Coronary artery (tissue), 2 donors: ENCODE data around the gene TTC3.

Experiments
- DNase-seq: peaks from one replicate; pipeline ENCODE4 v3.0.0-alpha.2; 2017; ENCODE audit warnings: low spot score
- H3K27ac ChIP-seq, 2 donors: fragments of 200-600 bp; sonication (generic); one replicate each; pipeline ENCODE4 v1.5.1; 2016 to 2019
- H3K4me3 ChIP-seq: fragments of 200-600 bp; sonication (generic); 2 replicates; pipeline ENCODE4 v1.5.1; 2016; ENCODE audit warnings: mild to moderate bottlenecking, moderate library complexity
- TF ChIP-seq, protein P1 (sequence below): fragments of 200-600 bp; sonication (generic); IDR thresholded peaks from one replicate; pipeline ENCODE4 v1.5.1; 2019; ENCODE audit warnings: antibody characterized with exemption

TTC3 gene

DNA sequence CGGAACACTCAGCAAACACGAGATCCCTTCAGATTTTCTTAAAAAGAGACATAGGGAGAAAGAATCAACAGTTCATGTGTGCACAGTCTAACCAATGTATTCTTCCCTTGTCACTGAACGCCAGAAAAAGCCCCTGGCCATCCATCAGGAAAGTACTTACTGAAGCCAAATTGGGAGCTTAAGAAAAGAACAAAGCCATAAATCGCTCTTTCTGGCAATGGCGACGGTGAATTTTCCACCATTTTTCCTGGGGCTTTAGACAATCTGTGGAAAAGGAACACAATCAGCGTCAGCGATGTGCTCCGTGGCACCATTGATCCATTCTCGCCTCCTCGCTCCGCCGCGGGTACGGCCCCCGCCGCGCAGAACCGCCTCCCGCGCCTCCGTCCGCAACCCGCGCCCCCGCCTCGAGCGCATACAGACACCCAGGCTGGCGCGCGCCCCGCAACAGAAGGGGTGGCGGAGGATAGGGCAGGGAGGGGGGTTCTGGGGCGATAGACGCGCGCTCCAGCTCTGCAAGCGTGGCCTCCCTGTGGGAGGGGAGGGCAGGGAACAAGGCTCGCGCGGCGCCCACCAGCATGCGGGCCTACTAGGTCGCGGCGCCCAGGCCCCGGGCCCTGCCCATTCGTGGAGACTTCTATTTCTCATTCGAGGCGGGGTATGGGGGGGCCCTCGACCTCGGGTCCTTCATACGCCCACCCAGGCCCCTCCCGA lies 623 bp upstream of the TTC3 start:
- DNase-seq = no peak
- TF ChIP-seq, protein P1, sequence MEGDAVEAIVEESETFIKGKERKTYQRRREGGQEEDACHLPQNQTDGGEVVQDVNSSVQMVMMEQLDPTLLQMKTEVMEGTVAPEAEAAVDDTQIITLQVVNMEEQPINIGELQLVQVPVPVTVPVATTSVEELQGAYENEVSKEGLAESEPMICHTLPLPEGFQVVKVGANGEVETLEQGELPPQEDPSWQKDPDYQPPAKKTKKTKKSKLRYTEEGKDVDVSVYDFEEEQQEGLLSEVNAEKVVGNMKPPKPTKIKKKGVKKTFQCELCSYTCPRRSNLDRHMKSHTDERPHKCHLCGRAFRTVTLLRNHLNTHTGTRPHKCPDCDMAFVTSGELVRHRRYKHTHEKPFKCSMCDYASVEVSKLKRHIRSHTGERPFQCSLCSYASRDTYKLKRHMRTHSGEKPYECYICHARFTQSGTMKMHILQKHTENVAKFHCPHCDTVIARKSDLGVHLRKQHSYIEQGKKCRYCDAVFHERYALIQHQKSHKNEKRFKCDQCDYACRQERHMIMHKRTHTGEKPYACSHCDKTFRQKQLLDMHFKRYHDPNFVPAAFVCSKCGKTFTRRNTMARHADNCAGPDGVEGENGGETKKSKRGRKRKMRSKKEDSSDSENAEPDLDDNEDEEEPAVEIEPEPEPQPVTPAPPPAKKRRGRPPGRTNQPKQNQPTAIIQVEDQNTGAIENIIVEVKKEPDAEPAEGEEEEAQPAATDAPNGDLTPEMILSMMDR = no peak
- Histone ChIP-seq H3K27ac (peak overlapping the region; percentile 97 to 98), H3K4me3 (peak overlapping the region; percentile 79)

DNA sequence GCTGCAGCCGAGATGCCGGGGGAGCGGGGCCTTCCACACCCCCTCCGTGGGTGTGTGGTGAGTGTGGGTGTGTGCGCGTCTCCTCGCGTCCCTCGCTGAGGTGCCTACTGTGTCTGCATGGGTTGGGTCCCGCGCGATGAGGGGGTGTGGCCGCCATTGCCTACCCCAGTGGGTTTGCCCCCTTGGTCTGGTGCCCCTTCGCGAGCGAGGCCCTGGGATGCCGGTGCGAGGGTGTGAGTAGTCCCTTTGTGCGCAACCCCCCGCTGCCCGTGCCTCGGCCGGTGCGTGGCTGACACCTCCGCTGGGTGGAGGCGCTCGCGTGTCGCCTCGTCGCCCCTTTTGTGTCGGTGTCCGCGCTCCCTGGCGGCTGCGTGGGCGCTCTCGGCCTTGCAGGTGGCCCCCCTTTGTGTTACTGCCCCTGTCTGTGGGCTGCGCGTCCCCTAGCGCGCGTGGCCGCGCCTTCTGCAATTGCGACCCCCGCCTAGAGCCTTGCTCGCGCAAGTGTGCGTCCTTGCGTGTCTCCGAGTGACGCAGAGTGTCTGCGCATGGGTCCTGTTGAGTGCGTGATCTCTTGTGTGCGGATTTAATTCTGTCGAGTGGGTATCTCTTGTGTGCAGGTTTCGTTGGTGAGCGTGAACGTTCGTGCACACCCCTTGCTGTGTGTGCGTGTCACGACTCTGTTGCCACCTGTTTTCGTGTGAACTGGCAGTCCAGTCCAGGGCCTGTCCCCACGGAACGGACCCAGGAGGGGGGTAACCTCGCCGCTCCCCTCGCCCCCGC lies 553 bp downstream of the TTC3 start:
- DNase-seq = peak; percentile 86
- peak overlapping the region; percentile 79 for H3K4me3 ChIP-seq
- H3K27ac ChIP-seq = peak overlapping the region; percentile 97 to 98
- TF ChIP-seq, protein P1 = no peak

DNA sequence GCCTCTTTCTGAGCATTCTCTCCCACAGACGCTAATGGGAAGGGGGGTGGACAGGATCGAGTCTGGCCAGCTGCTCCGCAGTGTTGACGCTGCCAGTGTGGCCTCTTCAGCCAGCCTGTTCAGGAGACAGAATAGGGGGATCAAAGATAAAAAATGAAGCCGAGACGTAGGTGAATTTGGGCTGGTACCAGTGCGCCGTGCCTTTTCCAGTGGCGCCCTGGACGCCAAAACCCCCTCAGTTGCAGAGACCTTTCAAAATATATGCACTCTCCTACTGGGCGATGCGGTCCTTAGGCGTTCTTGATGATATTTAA lies 1.1 kb downstream of the TTC3 start:
- H3K27ac ChIP-seq = peak overlapping the region; percentile 97 to 98
- H3K4me3 ChIP-seq = peak overlapping the region; percentile 79
- TF ChIP-seq, protein P1 = no peak
- no peak for DNase-seq

DNA sequence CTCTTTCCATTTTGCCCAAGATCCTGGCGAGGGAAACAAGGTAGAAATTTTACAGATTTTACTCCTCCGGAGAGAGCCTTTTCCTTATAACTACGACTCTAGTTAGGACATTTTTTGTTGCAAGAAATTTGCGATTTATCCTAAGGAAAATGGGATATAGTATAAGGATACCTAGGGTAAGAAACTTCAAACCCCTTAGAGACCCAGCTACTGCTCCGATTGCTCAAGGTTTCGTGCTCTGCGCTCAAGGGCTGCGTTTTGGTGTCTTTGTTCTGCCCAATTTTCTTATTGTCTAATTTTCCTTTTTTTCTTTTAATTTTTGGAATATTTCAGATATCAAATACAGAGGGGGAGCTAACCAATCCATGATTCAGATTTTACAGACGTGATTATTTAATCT lies 1.5 kb downstream of the TTC3 start:
- TF ChIP-seq, protein P1 = no peak
- Histone ChIP-seq H3K27ac (peak overlapping the region in 1 of 2 donors; percentile 97), H3K4me3 (peak overlapping the region; percentile 79)
- DNase-seq = no peak

DNA sequence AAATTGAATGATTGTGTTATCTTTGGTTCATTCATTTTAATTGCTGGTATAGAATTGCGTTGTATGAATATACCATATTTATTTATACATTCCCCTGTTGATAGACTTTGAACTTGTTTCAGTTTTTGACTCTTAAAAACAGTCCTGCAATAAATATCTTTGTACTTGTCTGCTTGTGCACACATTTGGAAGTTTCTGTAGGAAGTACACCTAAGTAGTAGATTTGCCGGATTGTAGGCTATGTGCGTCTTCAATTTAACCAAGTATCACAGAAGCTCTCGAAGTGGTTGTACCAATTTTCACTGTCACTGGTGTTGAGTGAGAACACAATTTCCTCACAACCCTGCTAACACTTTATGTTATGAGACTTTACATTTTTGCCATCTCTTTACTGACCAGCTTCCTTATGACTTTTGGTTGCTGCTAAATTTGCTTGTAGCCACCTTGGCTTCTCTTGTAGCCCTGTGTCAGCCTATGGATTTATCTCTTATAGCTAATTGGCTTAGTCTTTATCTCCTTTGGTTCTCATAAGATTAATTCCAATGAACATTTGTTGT lies 2.2 kb downstream of the TTC3 start:
- DNase-seq = no peak
- Histone ChIP-seq H3K27ac (no peak overlapping the region), H3K4me3 (no peak overlapping the region)
- TF ChIP-seq, protein P1 = no peak

DNA sequence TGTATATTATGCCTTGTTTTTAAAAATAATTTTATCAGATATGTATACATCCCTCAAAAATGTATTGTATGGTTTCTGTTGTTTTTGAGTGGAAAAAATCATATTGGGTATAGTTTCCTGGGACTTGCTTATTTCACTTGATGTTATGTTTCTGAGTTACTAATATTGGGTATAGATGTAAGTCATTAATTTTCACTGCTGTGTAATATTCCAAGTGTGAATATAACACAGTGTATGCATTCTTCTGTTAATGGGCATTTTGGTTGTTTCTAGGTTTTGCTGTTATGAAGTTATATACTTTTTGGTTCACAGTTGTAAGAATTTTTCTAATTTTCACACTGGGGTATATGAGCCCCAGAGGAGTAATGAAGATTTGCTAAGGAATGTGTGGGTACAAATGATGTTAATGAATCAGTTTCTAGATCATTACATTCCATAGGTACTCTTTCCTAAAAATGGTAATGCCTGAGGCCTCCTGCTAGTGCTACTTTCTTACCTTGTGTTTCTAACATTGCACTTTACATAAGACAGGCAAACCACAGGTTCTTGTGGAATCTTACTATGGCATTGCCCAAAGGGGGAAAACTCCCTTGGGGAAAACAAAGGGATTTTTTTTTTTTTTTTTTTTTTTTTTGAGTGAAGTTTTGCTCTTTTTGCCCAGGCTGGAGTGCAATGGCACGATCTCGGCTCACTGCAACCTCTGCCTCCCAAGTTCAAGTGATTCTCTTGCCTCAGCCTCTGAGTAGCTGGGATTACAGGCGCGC lies 3.2 kb downstream of the TTC3 start:
- no peak overlapping the region for H3K4me3 ChIP-seq
- TF ChIP-seq, protein P1 = no peak
- H3K27ac ChIP-seq = no peak overlapping the region
- no peak for DNase-seq
